Keratinocyte (primary cell): ENCODE measurements around the gene TLE6.
"Not testable (repeated sequence)": the region's sequence is repeated elsewhere in the genome, so short reads cannot be mapped to it uniquely, and the experiment has no call there.

ENCODE experiments used
- CTCF ChIP-seq, 3 experiments: IDR thresholded peaks in 1 of 3; conservative IDR thresholded peaks in 1 of 3; optimal IDR thresholded peaks in 1 of 3; 2 replicates in 2 of 3; 3 replicates in 1 of 3; pipeline versions ENCODE3 to v1.5.1; 2011; ENCODE audit warnings: low read length in 3 of 3, mild to moderate bottlenecking in 3 of 3, moderate library complexity in 2 of 3, control low read depth in 1 of 3, inconsistent platforms in 1 of 3; ENCODE audit not compliant: insufficient read depth in 2 of 3; ENCODE audit errors: extremely low read depth in 1 of 3
- EZH2 ChIP-seq: IDR thresholded peaks from one replicate; pipeline ENCODE4 v1.6.1; 2012; ENCODE audit warnings: inconsistent platforms, mild to moderate bottlenecking, low read length, moderate library complexity

DNA sequence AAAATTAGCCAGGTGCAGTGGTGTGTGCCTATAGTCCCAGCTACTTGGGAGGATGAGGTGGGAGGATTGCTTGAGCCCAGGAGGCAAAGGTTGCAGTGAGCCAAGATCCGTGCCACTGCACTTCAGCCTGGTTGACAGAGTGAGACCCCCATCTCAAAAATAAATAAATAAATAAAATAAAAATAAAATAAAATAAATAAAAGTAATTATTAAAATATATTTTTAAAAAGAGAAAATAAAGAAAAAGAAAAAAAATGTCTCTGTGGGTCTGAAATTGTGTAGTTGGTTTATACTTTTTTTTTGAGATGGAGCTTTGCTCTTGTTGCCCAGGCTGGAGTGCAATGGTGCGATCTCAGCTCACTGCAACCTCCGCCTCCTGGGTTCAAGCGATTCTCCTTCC, 41.5 kb upstream of the TLE6 start:
- not testable (repeated sequence) for TF ChIP-seq CTCF (optimal IDR thresholded peaks at IDR 0.05 in 1 of 3, IDR thresholded peaks at IDR 0.05 in 1 of 3, conservative IDR thresholded peaks at IDR 0.05 in 1 of 3; ENCODE audit: extremely low read depth in 1 of 3, insufficient read depth in 2 of 3, low read length in 3 of 3); EZH2
